ENCODE results near the gene TM4SF4.

DNA sequence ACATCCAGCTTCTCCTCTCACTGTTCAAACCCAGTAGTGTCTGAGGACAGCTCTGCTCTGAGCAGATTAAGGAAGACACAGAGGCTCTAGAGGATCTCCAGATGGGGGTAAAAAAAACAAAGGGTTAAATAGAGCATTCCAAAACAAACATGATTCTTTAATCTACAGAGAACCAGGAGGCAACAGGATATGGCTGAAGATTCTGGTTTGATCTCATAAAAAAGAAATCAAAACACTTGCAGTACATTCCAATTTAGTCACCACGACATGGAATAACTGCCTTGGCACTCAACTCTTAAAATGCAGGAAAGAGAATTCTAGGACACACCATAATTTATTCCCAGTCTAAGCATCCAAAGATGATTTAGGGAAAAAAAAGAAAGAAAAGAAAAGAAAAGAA, 32.0 kb downstream of the TM4SF4 start:
- no peak for TF ChIP-seq EZH2 (optimal IDR thresholded peaks at IDR 0.05; ENCODE audit: low read depth, low read length)
- TF ChIP-seq, protein P1, sequence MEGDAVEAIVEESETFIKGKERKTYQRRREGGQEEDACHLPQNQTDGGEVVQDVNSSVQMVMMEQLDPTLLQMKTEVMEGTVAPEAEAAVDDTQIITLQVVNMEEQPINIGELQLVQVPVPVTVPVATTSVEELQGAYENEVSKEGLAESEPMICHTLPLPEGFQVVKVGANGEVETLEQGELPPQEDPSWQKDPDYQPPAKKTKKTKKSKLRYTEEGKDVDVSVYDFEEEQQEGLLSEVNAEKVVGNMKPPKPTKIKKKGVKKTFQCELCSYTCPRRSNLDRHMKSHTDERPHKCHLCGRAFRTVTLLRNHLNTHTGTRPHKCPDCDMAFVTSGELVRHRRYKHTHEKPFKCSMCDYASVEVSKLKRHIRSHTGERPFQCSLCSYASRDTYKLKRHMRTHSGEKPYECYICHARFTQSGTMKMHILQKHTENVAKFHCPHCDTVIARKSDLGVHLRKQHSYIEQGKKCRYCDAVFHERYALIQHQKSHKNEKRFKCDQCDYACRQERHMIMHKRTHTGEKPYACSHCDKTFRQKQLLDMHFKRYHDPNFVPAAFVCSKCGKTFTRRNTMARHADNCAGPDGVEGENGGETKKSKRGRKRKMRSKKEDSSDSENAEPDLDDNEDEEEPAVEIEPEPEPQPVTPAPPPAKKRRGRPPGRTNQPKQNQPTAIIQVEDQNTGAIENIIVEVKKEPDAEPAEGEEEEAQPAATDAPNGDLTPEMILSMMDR (IDR thresholded peaks at IDR 0.05; ENCODE audit: low read length), result no peak
- no peak for TF ChIP-seq EZH2phosphoT487 (IDR thresholded peaks at IDR 0.05; ENCODE audit: low read length)
